Hematopoietic multipotent progenitor cell treated with erythropoietin and hydrocortisone succinate and interleukin-3 and kit ligand, for 6 days (in vitro differentiated cells): Measurements from ENCODE around the gene SPATA6.
A peak's percentile ranks its signal among the peaks of the same experiment; 100 is the strongest.
"Not testable (repeated sequence)": the region's sequence is repeated elsewhere in the genome, so short reads cannot be mapped to it uniquely, and the experiment has no call there.

Experiments used
- DNase-seq: peaks from one replicate; pipeline ENCODE4 v3.0.0-alpha.2; 2015

Gene SPATA6

DNA sequence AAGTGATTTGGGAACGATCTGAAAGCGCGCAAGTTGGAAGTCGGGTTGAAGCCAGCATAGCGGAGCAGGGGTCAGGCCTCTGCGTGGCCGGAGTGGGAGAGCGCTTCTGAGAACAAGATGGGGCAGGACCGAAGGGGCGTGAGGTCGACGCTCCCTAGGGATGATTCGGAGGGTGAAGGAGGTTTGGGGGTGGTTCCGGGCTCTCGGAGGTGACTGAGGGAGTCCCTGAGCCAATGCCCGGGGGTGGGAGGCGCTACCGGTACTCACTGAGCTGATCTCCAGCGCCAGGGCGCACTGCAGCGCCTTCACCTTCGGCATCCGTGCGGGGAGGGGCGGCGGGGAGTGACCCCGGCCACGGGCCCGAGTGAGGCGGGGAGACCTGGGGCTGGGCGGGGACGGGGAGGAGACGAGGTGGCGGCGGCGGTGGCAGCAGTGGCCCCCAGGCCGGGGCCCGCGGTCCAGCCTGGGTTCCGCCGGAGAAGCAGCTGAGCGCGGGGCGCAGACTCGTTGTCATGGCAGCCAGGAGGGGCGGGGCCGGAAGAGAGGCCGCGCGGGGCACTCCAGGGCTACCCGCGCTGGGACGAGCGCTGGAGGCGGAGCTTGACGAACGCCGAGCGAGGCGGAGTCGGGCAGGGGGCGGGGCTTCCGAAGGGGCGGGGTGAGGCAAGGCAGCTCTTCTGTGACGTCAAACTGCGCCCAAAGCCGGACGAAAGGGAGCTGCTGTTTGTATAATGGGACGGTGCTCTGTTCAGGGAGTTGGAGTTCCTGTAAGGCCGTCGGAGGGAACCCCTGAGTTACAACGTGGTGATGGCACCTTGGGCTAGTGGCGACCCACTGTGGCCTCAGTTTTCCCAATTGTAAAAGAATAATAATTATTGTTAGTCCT lies at the start of gene SPATA6:
Gene SPATA6 (minus strand): TSS at position 514 of the 886 bp plus-strand sequence. CDS start 196 bp downstream, at position 318.
- DNase-seq = peak; percentile 96

DNA sequence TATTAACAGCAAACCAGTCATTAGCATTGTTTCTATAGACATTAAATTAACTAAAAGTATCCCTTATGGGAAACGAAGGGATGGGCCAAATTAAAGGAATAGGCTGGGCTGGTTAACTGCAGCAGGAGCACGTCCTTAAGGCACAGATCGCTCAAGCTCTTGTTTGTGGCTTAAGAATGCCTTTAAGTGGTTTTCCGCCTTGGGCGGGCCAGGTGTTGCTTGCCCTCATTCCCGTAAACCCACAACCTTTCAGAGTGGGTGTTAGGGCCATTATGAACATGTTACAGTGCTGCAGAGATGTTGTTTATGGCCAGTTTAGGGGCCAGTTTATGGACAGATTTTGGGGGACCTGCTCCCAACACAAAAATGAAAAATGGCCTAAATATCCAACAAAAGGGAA lies 47.9 kb upstream of the SPATA6 start:
- DNase-seq = not testable (repeated sequence)

DNA sequence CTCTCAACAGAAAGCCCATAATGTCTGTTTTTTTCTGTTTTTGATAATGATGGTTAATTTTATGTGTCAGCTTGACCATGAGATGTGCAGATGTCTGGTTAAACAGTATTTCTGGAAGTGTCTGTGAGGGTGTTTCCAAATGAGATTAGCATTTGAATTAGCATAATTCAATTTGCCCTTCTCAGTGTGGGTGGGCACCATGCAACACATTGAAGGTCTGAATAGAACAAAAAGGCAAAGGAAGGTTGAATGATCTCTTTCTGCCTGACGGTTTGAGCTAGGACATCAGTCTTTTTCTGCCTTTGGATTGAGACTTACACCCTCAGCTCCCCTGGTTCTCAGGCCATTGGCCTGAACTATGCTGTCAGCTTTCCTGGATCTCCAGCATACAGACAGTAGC lies 34.9 kb upstream of the SPATA6 start:
- DNase-seq = no peak

DNA sequence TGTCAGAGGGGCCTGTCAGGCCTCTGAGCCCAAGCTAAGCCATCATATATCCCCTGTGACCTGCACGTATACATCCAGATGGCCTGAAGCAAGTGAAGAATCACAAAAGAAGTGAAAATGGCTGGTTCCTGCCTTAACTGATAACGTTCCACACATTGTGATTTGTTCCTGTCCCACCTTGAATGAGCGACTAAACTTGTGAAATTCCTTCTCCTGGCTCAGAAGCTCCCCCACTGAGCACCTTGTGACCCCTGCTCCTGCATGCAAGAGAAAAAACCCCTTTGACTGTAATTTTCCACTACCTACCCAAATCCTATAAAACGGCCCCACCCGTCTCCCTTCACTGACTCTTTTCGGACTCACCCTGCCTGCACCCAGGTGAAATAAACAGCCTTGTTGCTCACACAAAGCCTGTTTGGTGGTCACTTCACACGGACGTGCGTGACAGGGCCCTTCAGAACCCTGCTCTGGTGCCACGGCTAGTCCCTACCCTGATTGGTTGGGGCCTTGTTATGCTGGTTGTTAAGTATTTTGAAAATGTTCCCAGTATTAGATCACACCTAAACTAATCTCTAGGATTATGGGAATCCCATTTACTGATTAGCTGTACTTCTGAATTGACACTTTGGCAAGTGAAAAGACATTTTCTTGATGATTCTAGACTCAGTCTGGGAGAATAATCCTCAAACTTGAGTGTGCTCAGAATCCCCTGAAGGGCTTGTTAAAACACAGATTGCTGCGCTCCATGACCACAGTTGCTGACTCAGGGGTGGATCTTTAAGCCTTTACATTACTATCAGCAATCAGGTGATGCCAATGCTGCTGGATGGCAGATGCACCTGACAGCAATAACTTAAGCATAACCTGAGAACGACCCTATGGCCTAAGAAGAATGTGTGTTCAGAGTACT lies 28.8 kb upstream of the SPATA6 start:
- DNase-seq = no peak

DNA sequence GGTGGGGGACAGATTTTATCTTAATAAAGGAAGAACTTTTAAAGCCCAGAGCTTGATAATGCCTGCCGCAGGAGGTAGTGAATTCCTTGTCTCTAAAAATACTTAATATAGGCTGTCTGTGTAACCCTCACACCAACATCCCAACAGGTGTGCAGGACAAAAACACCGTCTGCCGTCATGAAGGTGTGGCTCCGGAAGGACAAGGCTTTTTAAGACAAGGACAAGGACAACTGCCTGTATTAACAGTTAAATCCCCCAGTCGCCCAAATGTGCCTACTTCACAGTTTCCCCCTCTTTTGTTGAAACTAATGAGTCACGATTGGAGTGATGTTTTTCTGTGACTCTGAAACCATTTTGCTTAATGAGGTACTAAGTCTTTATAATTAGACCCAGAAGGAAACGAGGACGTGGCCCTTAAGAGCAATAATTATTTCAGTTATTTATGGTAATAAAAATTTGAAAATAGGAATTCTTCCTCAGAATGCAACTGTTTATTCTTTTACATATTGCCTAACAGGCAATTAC lies 27.3 kb upstream of the SPATA6 start:
- no peak for DNase-seq

DNA sequence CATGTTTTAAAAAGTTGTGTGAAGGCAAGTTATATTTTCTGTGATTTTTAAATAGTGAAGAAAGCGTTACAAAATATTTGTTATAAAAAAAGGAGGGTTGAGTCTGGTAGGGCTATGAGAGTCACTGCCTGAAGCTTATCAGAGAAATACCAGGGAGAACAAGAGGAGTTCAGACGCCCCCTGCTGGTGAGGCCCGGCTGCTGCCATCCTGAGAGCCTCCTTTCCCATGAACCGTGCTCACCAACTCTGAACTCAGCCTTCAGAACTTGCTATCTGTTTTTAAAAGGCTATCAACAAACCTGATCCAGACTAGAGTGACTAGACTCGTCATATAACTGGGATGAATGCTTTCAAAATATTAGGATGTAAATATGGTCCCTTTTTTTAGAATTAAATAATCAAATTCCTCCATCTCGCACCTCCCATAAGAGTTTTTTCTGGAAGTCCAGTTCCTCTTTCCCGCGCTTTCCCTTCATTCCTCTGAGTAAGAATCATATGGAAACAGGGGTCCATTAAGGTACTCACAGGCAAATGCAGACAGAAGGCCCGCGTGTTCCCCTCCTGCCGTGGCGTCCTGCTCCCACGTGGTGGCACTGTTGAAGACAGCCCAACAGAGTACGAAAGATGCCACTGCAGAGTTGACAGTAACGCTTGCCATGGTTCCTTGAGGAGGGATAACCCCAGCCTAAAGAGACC lies 26.2 kb upstream of the SPATA6 start:
- peak; percentile 92 for DNase-seq

DNA sequence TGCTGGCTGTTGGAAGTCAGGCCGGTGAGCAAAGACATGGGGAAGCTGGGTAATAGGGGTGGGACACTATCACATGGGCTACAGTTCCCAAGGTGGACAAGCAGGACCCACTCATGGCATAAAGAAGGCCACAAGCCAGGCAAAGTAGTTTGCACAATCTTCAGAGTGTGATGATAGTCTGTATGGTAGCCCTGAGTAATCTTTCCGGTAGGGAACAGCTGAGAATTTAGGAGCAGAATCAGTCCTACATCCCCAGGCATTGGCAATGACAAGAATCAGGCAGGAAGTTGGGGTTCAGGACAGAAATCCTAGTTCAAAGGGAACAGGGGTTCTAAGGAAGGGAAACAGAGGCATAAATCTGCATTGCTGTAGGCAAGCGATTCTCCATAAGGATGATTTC lies 23.9 kb upstream of the SPATA6 start:
- no peak for DNase-seq

DNA sequence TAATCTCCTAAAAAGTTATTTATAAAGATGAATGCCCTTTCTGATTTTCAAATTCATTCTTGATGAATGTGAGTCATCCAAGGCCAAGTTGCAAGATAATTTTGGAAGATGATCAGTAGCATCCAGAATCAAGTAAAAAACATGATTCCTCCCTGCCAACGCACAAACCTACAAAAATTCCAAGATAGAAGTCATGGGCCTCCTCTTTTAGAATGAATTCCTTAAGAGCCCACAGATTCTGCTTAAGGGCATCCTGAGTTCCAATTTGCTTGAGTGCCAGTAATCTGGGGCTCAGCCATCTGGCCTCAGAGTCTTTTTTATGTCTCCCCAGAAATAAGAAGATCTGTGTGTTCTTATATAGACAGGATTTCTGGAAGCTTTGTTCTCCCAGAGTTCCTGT lies 23.2 kb upstream of the SPATA6 start:
- DNase-seq = no peak

DNA sequence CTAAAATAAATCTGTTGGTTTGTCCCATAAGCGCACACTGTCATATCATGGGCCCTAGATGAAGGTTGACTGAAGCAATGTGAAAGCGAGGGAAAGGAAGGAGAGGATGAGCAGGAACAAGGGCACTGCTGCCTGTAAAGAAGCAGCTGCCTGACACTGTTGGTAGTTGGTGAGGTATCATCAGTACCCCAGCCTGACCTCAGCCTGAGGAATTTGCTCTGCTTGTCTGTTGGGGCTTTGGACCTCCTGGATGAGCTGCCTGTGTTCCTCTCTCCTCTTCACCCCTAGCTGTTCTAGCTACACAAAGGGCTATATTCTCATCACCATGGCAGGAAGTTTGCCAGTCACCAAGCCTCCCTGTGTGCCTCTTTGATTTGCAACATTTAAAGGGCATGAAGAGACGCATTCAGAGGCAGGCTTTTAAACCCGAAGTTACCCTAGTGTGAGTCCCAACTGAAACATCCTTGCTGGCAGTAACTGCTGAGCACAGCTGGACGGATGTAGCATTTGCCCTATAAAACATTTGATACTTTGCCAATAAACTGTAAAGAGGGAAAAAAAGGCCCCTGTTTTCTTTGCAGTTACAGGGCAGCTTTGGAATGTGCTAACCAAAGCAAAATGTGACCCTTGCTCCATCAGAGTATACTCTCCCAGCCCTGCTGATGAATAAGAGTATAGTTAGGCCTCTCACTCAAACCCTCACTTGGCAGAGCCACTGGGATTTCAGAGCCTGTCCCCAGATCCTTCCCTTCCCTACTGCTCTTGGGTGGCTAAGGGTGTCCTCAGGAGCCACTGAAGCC lies 22.2 kb upstream of the SPATA6 start:
- no peak for DNase-seq

DNA sequence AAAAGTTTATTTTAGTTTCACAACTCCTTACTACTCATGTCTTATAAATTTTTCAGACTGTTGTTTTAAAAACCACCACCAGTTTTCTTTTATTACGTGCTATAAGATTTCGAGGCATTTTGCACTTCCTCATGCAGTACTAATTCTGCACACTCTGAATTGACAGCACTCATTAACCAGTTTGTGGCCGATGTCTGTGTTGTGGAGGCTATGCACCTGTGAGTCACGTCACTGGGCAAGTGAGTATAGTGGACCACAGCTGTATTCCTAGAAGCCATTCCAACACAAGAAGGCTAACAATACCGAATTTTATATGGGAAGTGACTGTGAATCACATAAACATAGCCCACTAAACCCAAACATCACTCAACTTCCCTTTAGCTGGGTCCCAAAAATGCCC lies 21.0 kb upstream of the SPATA6 start:
- DNase-seq = no peak

DNA sequence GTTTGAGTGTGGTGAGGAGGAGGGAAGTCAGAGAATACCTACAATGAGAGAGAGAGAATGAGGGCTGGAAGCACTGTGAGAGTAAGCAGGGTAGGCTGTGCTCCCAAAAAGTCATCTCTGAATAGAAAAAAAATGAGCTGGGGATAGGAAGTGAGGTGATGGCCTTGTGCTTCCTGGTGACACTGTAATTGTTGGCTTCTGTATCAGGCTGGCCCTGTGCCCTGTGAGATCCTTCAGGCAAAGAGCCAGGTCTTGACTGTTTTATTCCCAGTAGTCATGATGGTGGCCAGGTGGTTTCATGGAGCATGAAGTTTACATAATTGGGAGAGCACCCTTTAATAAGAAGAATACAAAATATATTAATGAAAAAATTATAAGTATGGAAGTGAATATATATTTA lies 20.4 kb upstream of the SPATA6 start:
- no peak for DNase-seq

DNA sequence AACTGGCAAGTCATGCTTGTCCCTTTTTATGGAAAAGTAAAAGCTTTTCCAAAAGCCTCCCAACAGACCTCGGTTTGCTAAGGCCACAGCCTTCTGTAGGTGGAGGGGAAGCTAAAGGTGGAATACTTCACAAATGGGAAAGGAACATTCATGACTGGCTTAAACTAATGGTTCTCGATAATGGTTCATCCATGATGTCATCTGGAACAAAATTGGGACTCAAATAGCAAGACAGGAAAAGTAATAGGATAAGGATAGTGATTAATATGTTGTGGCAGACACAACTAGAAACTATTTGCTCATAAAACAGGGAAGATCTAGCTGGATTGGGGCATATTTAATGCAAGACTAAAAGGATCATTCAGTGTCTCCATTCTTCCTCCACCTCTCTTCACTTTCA lies 16.7 kb upstream of the SPATA6 start:
- DNase-seq = no peak

DNA sequence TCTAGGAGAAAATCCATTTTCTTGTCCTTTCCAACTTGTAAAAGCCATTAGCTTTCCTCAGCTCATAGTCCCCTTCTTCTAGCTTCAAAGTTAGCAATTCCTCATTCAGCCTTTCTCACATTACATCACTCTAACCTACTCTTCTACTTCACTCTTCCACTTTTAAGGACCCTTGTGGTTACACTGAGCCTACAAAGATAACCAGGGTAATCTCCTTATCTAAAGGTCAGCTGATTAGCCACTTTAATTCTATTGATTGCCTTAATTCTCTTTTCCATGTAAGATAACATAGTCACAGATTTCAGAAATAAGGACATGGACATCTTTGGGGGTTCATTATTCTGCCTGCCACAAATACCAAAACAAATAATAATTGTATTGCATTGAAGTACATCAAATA lies 8.5 kb upstream of the SPATA6 start:
- DNase-seq = no peak

DNA sequence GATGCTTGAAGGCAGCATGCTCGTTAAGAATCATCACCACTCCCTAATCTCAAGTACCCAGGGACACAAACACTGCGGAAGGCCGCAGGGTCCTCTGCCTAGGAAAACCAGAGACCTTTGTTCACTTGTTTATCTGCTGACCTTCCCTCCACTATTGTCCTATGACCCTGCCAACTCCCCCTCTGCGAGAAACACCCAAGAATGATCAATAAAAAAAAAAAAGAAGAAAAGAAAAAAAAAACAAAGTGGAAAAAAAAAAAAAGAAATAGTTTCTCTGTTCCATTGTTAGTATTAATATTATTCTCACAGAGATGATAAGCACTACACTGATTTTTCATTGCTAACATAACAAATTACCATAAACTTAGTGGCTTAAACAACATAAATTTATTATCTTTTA lies 8.0 kb upstream of the SPATA6 start:
- DNase-seq = not testable (repeated sequence)

DNA sequence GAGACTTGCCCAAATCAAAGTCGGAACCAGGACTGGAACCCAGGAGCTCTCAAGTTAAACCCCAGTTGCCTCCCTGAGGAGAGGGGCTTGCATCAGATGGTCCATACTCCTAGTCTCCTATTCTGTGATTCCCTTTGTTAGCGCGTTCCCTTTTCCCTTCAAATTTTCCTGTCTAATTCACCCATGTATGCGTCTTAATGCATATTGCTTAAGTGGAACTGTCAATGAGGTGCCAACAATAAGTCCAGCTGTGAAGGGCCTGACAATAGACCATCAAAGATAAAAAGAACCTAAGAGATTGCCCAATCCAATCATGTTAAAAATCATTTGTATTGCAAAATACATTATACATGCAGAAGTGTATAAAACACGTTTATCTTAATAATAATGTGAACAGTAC lies 634 bp upstream of the SPATA6 start:
- DNase-seq = peak; percentile 37

DNA sequence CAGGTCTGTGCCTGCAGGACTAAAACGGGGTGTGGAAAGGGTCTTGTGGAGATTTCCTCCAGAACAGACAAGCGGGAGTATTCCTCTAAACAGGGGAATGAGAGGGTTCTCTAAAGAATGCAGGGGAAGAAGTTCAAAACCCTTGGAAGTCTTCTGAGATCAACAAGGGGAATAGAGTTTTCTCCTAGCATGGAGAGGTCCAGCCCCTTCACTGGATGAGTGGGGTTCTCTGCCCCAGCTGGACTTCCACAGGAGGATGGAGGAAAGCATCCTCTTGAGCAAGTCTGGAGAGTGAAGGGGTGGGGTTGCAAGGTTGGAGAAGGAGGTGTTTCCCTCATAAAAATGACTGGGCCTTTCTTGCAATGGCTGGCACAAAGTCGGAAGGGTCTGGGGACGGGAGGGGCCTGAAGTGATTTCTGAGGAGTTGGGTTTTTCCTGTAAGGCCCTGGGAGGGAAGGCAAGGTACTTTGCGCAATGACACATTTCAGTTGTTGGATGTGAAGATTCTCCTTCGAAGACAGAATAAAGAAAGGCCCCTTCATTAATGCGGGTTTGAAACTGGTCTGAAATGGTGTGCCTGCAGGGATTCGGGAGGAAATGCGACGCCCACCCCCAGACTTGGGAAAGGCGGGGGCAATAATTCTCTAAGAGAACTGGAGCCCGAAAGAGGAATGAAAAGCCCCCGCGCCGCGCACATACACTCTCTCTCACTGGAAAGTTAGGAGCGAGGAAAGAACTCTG lies 884 bp downstream of the SPATA6 start:
- no peak for DNase-seq

DNA sequence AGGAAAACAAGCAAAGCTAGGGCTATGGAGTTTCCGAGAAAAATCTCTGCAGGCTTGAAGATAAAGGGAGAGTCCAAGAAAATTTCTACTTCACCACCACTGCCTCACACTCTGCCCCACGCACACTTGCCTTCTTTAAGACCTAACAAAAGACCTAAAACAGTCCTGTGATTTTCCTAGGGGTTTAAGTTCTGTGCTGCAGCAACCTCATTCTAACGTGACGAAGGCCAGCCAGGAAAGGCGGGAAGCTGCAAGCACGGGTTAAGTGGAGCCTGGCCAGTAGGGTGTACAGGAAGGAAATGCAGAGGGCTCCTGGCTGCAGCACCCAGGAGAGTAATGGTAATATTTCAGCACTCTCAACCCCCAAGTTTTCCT lies 1.5 kb downstream of the SPATA6 start:
- no peak for DNase-seq

DNA sequence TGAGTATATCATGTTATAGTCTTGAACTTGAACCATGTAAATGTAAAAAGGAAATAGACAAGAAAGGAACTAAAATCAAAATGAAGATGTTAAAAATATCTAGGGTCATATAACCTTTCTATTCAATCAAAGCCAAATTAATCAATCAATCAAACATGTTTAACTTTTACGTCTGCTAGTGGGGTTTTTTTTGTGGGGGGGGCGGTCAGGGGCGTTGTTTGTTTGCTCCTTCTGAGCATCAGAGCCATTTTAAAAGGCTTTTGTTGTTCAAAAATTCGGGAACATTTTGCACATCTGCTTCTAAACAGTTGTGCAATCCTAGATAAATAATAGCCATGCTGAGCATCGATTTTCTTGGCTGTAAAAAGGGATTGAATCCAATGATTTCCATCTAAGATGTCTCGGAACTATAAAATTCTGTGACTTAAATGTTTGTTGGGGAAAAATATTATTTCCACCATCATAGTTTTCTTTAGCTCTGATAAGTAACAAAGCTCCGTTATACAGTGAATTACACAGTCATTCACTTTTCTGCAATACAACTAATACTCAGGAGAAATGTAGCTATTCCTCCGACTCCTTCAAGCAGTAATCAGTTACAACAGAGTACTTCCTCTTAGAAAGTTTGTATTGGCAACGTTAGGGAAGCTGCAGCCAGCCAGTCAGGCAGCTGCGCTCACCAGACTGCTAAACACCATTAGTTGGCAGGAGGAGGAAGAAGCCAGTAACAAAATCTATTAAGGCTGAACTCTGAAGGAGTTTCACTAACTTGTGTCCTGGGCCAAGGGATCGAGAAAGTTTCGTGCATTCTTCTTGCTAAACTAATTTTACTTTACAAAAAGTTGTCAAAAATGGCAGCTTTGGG lies 2.2 kb downstream of the SPATA6 start:
- DNase-seq = peak; percentile 64

DNA sequence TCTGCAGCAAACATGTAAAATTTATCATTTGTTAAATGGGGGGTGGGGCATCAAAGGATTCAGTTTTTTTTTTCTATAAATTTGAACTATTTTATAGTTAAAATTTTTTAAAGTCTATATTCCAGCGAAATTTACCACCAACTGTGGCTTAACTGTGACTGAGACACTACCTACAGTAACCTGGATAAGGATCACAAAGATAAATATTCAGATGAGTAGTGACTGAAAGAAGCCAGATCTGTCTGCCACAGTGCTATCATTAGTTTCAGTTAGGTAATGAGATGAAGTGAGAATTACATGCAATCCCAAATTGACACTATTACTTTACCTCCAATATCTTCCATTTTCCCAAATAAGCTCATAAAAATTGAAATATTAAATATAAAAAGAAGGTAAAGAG lies 5.4 kb downstream of the SPATA6 start:
- no peak for DNase-seq

DNA sequence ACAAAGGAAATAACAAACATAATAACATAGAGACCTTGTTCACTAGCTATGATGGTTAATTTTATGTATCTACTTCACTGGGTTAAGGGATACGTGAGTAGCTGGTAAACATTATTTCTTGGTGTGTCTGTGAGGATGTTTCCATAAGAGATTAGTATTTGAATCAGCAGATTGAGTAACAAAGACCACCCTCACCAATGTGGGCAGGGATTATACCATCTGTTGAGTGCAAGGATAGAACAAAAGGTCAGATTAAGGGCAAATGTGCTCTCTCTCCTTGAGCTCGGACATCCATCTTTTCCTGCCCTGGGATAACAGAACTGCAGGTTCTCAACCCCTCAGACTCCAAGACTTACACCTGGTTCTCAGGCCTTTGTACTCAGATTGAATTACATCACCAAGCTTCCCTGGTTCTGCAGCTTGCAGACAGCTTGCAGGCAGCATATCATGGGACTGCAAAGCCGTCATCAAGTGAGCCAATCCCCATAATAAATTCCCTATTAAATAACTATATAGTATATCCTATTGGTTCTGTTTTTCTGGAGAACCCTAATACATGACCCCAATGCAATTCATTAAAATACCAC lies 9.2 kb downstream of the SPATA6 start:
- no peak for DNase-seq
